Measurements from ENCODE around the gene GIT2.

GIT2 gene

DNA sequence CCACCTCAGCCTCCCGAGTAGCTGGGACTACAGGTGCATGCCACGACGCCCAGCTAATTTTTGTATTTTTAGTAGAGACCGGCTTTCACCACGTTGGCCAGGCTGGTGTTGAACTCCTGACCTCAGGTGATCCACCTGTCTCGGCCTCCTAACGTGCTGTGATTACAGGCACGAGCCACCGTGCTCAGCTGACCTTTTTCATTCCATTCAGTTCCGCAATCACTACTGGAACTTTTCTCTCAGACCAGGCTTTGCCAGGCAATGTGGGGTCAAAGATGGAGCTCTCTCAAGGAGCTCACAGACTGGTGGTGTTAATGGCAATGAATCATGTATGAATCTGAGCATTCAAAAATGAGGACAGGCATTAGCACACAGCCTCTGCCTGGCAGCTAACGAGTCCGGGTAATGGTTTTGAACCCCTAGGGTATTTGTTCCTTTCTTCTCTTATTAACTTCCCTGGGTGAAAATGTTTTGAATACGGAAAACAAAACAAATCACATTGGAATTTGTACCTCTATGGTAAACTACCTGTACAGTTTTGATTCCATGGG, 105.5 kb downstream of the GIT2 start:
- DNase-seq (ENCODE audit: low spot score) = no peak

DNA sequence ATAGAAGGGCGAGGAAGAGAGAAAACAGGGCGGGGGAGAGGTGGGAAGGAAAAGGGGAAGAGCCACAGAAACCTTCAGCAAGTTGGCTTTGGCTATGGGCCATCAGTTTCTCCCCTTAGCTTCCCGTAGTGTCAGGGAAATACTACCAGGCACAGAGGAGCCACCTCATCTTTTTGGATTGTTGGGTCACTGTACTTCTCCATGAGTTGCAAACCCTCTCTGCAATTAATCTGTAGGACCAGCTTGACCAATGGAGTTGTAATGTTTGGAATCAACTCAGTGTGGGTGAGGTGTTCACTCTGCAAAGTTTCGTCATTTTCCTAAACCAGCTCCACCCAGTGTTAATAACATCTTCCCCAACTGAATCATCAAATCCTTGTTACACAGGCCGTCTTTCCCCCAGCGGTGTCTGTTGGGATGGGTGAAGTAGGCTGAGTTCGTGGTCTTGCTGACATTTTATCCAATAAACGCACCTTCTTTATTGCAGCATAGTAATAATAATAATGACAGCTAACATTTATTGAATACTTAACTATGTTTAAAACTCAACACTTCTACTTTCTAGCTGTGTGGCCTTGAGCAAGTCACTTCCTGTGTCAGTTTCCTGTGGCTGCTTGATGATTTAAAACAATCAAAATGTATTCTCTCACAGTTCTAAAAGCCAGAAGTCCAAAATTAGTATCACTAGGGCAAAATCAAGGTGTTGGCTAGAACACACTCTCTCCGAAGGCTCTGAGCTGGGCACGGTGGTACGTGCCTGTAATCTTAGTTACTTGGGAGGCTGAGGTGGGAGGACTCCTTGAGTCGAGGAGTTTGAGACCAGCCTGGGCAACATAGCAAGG, 107.8 kb downstream of the GIT2 start:
- DNase-seq (ENCODE audit: low spot score) = peak; percentile 48

DNA sequence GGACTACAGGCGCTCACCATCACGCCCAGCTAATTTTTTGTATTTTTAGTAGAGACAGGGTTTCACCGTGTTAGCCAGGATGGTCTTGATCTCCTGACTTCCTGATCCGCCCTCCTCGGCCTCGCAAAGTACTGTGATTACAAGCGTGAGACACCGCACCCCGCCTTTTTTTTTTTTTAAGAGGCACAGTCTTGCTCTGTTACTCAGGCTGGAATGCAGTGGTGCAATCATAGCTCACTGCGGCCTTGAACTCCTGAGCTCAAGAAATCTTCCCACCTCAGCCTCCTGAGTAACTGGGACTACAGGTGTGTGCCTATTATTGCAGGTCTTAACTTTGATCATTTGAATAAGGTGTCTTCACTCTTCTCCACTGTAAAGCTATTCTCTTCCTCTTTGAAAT, 110.6 kb downstream of the GIT2 start:
- no peak for DNase-seq (ENCODE audit: low spot score)

DNA sequence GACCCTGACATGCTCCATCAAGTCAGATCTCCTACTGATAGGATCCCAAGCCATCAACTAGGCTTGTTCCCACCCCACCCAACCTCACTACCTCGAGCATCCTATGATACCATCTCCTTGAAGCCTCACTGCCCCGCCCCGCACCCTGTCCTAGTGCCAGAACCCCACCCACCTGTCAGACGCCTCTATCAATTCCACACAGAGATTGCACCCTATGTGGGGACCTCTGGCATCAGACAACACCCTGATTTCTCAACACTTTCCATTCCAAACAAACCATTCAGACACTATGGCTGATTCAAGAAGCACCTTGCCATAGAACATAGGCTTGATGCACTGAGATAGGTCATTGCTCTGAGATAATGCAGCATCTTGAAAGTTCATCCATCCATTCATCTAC, 112.7 kb downstream of the GIT2 start:
- DNase-seq (ENCODE audit: low spot score) = no peak

DNA sequence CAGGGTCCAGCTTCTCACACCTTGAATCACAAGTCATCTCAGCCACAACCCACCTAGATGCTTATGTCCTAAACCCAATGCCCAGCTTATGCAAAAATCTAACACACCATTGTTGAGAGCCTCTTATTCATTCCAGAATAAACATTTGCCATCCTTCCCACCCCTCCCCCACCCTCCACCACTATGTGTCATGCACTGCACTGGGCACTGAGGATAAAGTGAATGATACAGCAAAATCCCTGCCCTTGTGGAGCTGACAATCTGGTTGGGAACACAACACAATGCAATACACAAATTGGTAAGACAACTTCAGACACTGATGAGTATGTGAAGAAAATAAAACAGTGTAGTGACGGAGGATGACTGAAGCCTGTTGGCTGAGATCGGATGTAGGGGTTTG, 114.4 kb downstream of the GIT2 start:
- DNase-seq (ENCODE audit: low spot score) = no peak

DNA sequence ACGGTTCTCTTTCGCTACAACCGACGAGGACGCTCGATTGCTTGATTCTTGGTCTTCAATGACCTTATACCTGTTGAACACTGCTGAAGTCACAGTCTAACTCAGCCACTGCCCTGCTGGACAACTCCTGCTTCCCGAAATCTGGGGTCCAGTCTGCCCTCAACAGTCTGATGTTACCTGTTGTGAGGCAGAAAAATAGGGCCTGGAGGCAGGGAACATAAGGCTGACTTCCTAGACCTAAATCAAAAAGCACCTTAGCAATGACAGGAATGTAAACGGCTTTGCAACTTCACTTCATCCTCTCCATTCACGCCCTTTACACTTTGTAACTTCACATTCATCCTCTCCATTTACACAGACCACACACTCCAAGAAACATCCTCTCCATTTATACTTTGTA, 115.2 kb downstream of the GIT2 start:
- DNase-seq (ENCODE audit: low spot score) = no peak

DNA sequence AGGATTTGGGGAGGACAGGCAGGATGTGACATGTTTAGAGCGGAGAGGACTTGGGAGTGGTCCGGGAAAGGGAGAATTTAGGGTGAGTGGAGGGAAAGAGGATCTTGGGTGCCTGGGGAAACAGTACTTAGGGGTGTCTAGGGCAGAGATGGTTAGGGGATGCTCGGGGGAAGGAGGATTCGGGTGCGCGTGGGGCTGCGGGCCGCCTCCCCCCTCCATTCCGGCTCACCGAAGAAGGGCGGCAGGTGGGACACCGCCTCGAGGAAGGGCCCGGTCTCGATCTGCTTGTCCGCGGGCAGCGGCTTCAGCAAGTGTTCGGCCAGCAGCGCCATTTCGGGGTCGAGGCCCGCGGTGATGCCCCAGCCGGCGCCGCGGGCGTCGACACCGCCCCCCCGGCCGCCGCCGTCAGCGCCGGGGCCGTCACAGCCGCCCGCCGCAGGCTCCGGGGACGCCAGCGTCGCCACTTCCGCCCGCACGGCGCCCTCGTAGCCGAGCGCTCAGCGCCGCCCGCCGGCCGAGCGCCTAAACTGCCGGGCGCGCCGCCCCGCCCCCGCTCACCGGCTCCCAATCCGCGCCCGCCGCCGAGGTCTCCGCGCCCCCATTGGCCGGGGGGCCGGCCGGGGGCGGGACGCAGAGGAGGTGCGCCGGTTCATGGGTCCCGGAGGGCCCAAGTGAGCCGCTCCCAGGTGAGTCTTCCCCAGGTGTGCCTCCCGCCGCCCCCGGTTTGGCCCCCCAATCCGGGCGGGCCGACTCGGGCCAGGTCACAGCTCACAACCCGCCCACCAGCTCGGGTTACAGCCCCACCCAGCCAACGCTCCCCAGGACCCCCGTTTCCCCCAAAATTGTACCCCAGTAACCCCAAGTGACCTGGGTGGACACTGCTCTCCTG, 115.9 kb downstream of the GIT2 start, which contains the start of gene GLTP:
Gene GLTP (minus strand): TSS at position 499 of the 889 bp plus-strand sequence. CDS start 167 bp downstream, at position 332.
- DNase-seq (ENCODE audit: low spot score) = peak; percentile 88

All from CD4-positive, alpha-beta T cell treated with Interleukin-6 at 100 ng/mL for 8 hours (primary cell).